Fibroblast of peridontal ligament (primary cell): ENCODE results near the gene FAIM2.
"Not testable (repeated sequence)": the region's sequence is repeated elsewhere in the genome, so short reads cannot be mapped to it uniquely, and the experiment has no call there.

Experiments
- DNase-seq: peaks from one replicate; pipeline ENCODE4 v3.0.0-alpha.2; 2010; ENCODE audit errors: extremely low read depth

The FAIM2 gene

DNA sequence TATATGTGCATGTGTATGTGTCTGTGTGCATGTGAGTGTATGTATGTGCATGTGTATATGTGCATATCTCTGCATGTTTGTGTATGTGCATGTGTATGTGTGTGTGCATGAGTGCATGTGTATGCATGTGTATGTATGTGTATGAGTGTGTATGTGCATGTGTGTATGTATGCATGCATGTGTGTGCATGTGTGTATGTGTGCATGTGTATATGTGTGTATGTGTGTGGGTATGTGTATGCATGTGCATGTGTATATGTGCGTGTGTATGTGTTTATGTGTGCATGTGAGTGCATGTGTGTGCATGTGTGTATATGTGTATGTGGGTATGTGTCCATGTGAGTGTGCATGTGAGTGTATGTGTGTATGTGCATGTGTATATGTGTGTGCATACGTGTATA is 24.6 kb downstream of the FAIM2 start:
- not testable (repeated sequence) for DNase-seq

GRCh38 chr12:49878021-49878420 is 25.7 kb downstream of the FAIM2 start:
- no peak for DNase-seq

- DNase-seq, result no peak
Measured at GRCh38 chr12:49877066-49877465, 26.6 kb downstream of the FAIM2 start.

DNA sequence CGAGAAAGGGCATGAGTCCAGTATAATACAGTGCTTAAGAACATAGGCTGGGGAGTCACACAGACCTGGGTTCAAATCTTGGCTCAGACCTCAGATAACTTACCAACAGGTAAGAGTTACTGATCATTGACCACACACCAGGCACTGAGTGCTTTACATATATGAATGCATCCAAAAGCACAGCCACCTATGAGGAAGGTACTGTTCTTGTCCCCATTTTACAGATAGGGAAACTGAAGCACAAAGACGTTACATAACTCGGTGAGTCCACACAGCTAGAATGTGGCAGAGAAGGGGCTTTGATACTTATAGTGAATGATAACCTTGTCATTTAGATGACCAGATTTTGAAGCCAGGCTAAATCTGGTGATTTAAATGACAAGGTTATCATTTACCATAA is 27.6 kb downstream of the FAIM2 start:
- DNase-seq, result no peak

DNA sequence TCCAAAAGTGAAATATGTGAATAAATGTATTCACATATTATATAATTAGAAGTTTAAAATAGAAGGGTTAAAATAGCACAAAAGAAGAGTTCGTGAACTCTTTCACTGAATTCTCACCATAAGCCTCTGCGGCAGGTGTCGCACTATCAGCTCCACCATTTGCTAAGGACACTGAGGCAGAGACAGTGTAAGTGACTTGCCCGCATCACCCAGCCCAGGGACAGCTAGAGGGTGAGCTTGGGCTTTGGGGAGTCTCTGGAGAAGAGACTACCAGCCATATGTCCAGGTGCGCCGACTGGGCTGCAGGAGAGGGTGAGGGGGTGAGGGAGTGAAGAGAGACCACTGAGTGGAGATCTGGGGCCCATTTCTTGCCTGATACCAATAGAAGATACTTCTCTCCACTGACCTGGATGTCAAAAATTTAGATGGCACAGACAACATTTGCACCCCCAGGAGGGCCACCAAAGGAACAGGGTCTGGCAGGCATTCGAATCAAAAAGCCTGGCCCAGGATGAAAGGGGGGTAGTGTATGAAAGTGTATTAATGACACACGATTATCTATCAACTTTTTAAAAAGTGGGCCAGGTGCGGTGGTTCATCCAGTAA is 28.5 kb downstream of the FAIM2 start:
- no peak for DNase-seq

- DNase-seq, result peak; percentile 8
Measured at GRCh38 chr12:49874142-49874897, 29.4 kb downstream of the FAIM2 start.

DNA sequence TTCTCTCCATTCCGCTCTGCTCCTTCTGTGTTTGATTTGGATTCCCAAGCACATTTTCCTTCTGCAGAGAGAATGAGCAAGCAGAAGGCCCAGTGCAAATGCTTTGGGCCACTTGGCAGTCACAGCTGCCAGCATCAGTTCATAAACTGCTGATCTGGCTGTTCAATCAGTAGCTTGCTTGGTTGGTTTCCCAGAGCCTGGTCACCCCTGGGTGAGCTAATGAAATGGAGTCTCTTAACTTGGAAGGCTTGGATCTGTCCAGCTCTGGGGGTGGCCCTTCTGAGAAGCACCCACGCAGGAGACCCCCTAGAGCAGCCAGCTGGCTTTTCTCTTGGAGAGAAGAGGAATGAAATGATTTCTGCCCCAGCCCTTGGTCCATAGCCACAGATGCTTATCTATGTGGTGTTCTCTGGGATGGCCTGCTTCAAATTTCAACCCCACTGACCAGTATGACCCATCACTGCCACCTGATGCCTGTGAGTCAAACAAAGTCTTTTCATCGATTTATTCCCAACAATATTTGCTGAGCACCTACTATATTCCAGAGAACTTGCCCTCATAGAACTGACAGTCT is 30.3 kb downstream of the FAIM2 start:
- DNase-seq, result peak; percentile 69

GRCh38 chr12:49872781-49873181 is 30.9 kb downstream of the FAIM2 start:
- DNase-seq, result no peak

DNA sequence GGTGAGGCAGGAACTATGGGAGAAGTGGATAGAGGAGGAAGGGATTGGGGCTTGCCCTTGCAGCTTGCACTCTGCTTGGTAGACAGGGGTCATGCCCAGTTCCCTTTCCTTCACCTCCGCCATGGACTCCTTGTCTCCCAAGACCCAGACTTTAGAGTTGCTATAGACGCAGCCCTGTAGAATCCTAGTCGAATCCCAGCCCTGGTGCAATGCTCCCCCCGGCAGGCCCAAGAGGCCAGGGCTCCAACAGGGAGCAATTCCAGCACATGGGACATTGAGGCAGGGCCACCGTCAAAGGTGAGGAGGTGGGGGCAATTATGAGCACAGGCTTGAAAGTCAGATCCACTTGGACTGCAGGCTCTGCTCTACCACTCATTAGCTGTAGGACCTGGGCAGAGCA is 31.3 kb downstream of the FAIM2 start:
- no peak for DNase-seq

GRCh38 chr12:49871811-49872251 is 31.9 kb downstream of the FAIM2 start:
- peak; percentile 15 for DNase-seq

DNA sequence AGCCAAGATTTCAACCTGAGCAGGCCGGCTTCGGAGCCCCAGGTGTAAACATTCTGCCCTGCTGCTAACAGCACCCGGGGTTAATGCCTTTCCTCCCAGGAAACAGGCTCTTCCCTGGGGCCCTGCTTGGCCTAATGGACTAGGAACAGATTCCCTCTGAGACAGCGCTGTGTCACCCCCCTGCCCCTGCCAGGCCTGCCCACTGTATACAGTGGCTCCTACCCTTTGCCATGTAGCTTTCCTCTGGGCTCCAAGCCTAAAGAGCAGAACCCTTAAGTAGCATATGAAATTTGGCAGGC is 32.5 kb downstream of the FAIM2 start:
- no peak for DNase-seq

DNA sequence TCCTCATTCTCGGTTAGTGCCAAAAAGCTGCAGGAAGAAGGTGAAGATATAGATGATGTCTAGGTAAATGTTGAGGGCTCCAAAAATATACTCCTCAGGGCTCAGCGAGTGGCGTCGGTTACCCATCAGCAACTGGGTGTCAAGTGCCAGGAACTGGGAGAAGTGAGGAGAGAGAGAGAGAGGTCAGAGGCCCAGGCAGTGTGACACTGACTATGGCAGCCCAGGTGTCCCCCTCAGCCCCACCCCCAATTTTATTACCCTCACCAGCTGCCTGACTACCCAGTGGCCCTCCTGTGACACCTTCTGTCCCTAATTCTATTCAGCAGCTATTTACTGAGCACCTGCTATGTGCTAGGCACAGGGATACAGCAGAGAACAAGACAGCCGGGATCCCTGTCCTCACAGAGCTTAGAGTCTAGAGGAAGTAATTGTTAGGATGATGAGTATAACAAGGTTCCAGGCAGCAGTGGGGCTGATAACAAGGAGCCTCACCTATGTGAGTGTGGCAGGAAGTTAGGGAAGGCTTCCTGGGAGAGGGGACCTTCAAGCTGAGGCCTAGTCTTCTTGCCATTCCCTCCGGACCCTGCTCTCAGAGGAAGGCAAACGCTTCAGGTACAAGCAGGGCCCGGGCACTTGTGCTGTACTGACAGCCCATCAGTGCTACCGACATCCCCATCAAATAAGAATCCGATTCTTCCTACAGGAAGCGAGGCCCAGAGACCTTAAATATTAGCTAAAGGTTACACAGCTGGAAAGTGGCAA is 33.0 kb downstream of the FAIM2 start:
- DNase-seq, result no peak

GRCh38 chr12:49869816-49870500 is 33.7 kb downstream of the FAIM2 start:
- DNase-seq, result no peak

GRCh38 chr12:49868952-49869815 is 34.5 kb downstream of the FAIM2 start:
- peak; percentile 73 for DNase-seq

DNA sequence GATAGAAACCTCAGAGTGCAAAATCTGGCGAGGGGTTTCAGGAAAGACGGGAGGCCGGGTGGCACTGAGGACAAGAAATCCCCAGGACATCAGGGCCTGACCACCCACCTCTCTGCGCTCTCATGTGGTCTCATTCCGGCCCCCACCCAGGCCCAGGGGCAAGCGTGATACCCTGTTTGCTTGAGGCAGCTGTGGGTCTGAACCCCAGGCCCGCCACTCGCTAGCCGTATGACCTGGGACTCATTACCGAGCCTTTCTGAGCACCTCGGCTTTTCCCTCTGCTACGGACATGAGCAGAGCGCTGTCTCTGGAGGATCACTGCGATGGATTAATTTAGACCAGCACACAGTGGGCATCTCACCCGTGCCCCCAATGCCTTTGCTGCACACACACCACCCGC is 35.3 kb downstream of the FAIM2 start:
- DNase-seq, result no peak

DNA sequence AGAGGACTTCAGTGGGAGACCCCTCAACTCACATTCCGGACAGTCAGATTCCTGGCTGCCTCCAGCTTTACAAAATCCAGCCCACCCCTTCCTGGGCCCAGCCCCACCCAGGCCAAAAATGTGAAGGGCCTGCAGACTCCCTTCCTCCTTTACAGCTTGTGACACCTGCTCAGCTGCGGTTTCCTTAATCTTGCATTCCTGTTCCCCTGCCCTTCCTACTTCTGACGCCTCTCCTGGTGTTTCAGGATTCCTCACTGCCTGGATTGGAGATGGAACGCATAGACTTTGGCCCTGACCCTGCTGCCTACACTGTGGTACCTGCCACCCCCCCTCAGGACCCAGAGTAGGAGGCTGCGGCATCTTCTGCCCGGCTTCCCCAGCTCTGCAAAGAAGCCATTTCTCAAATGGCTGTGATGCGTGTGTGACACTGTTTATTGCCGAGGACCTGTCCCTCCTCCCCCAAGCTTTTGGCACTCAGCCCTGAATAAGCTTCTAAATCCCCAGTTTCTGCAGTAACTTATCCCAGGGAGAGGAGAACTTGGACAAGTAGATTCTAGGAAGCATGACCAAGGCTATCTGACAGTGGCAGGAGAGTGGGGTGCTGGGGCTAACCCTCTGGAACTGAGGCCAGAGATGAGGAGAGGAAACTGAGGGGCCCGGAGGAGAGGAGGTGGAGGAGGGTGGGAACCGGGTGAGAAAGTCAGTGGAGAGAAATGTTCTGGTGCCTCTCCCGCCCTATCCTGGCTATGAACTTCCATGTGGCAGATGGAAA is 35.9 kb downstream of the FAIM2 start:
- no peak for DNase-seq

DNA sequence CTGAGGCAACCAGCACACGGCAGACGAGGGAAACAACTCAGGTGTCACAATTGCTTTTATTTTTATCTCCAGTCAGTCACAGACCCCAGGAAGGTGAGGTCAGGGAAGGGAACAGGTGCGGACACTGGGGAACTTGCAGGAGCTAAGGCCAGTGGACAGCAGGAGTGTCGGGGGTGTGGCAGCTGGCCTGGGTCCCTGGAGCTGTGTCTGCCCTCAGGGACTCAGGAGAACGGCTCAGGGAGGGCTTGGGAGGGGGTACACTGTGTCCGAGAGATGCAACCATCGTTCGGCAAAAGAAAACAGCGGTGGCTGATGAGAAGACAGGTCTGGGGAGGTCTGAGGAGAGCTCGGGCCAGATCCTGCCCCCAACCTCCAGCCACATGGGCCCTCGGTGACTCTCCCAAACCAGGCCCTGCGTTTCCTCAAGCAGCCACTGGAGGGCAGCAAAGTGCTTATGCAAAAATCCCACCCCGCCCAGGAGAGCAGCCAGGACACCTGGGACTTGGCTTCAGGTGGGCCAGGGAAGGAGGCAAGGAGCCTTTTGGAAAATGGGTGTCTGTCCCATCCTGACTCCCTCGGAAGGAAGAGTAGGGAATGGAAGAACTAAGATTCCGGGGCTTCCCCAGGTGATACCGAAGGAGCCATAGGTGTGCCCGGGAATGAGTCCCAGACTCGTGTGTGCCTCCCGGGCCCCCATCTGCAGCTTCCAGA is 36.7 kb downstream of the FAIM2 start:
- peak; percentile 47 for DNase-seq

DNA sequence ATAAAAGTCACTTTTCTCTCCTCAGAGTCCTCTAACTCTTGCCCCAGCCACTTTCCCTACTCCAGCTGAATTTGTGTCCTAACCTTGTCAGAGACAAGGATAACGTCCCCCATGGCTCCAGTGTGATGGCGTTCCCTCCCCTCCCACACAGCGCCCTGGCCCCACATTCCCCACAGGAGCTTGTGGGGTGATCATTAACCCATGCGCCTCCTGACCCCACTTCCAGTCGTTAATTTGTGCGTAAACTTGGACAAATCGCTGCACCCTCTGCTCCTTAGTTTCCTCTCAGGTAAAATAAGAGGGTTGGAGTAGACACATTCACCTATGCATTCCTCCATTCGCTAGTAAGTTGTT is 37.9 kb downstream of the FAIM2 start:
- no peak for DNase-seq

- DNase-seq, result no peak
Measured at GRCh38 chr12:49865109-49865781, 38.5 kb downstream of the FAIM2 start.
